MM.1S (cell line): ENCODE results near the gene HEBP2.

Source experiments
- CTCF ChIP-seq: fragments of 300-600 bp; sonication (generic); IDR thresholded peaks from 2 replicates; pipeline ENCODE4 v1.5.1; 2016; ENCODE audit warnings: antibody characterized with exemption, low read length, mixed read lengths
- EZH2 ChIP-seq: fragments of 300-600 bp; sonication (generic); optimal IDR thresholded peaks from 2 replicates; pipeline ENCODE3; 2017; ENCODE audit warnings: low read depth, mild to moderate bottlenecking, antibody characterized with exemption, low read length, mixed read lengths
- EZH2phosphoT487 ChIP-seq: fragments of 300-600 bp; sonication (generic); IDR thresholded peaks from 2 replicates; pipeline ENCODE4 v1.6.1; 2018; ENCODE audit warnings: antibody characterized with exemption, low read length

GRCh38 chr6:138432063-138432356 lies 28.0 kb downstream of the HEBP2 start:
- no peak for TF ChIP-seq CTCF
- no peak for TF ChIP-seq EZH2
- TF ChIP-seq EZH2phosphoT487: no peak
